Measurements from ENCODE around the gene LBH.

DNA sequence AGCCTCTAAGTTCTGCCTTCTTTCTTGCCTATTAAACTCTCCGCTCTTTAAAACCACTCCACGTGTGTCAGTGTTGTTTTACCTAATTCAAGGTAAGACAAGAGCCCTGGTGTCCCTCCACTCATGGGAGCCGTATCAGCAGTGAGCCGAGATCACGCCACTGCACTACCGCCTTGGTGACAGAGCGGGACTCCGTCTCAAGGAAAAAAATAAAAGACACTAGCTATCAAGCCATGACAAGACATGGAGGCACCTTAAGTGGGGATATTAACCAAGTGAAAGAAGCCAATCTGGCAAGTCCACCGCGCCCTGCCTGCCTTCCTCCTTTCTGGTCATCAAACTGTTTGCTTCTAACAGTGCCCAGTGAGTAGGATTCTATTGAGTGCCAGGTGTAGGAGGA lies 40.2 kb upstream of the LBH start:
- TF ChIP-seq POLR2A (IDR thresholded peaks at IDR 0.05; ENCODE audit: low read depth, low read length), result no peak
- TF ChIP-seq POLR2AphosphoS5 (IDR thresholded peaks at IDR 0.05; ENCODE audit: low read depth, low read length), result no peak
- no peak for TF ChIP-seq SPI1 (IDR thresholded peaks at IDR 0.05; ENCODE audit: low read depth, low read length)
- no peak for TF ChIP-seq TAF1 (IDR thresholded peaks at IDR 0.05; ENCODE audit: low read depth, low read length)

Data from GM12891 (cell line).